T47D (cell line): Measurements from ENCODE around the gene RBMS1.
"Not testable (repeated sequence)": the region's sequence is repeated elsewhere in the genome, so short reads cannot be mapped to it uniquely, and the experiment has no call there.

Source experiments
- DNase-seq, 2 experiments: peaks; one replicate each; pipeline versions ENCODE4 v3.0.0 to v3.0.0-alpha.2; 2011 to 2012; ENCODE audit warnings: low read depth in 1 of 2, low spot score in 1 of 2
- JUND ChIP-seq: IDR thresholded peaks from 2 replicates; pipeline ENCODE4 v1.6.1; 2012; ENCODE audit warnings: low read depth
- in situ Hi-C: cut with HindIII; loops from 2 replicates; pipeline ENCODE4 v1.10.0; 2016; ENCODE audit warnings: low sequenced_read_pairs, low pct_unique_long_range_greater_than_20kb

Gene RBMS1

DNA sequence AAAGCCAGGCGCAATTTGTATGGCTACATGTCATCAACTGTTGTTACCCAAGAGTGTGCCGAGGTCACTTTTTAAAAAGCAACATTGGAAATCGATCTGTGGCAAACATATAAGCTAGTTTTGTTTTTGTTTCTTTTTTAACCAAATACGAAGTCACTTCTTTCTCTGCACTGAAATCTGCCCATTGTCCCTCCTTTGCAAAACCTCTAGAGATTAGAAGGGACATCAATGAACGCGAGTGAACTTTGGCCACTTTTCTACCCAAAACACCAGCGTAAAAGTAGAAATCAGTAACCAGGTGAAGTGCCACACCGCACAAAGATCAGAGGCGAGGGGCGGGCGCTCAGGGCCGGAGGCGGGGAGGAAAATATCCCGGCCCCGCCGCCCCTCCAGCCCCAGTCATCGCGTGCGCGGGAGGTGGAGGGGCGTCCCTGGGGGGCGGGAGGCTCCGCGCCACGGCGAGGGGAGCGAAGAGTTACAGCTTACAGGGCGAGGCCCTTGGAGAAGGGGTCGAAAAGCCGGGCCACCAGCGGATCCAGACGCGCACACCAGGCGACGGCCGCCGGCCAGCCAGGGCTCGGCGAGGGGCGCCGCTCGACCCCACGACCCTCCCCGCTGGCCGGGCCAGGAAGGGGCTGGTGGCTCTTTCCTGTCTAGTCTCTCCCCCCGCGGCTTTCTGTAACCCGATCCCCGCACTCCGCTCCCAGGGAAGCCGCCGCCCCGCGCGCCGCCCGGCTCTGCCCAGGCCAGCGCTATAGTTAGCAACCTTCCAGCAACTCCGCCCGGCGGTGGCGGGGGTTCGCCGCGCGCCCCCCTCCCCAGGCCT lies 993 bp downstream of the RBMS1 start:
- peak; percentile 67 to 70 for DNase-seq
- TF ChIP-seq JUND: no peak
- in situ Hi-C loops: no loop called here

- in situ Hi-C loops: no loop called here
- no peak for TF ChIP-seq JUND
- no peak for DNase-seq
These were observed 1.7 kb downstream of the RBMS1 start for GRCh38 chr2:160491911-160492371.

GRCh38 chr2:160490733-160491685 lies 2.6 kb downstream of the RBMS1 start:
- no peak for DNase-seq
- no peak for TF ChIP-seq JUND
- in situ Hi-C loops: no loop called here

- TF ChIP-seq JUND: no peak
- DNase-seq: no peak
- in situ Hi-C loops: no loop called here
These were observed 4.5 kb downstream of the RBMS1 start for GRCh38 chr2:160489111-160489510.

DNA sequence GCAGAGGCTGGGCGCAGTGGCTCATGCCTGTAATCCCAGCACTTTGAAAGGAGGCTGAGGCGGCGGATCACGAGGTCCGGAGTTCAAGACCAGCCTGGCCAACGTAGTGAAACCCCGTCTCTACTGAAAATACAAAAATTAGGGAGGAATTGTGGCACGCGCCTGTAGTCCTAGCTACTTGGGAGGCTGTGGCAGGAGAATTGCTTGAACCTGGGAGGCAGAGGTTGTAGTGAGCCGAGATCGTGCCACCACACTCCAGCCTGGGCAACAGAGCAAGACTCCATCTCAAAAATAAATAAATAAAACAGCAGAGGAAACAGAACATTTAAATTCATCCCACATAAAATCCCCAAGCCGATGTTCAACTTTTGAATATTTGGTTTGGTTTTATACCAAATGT lies 5.3 kb downstream of the RBMS1 start:
- in situ Hi-C loops, DNase-seq: not testable (repeated sequence)

GRCh38 chr2:160486341-160486740 lies 7.3 kb downstream of the RBMS1 start:
- in situ Hi-C loops: no loop called here

DNA sequence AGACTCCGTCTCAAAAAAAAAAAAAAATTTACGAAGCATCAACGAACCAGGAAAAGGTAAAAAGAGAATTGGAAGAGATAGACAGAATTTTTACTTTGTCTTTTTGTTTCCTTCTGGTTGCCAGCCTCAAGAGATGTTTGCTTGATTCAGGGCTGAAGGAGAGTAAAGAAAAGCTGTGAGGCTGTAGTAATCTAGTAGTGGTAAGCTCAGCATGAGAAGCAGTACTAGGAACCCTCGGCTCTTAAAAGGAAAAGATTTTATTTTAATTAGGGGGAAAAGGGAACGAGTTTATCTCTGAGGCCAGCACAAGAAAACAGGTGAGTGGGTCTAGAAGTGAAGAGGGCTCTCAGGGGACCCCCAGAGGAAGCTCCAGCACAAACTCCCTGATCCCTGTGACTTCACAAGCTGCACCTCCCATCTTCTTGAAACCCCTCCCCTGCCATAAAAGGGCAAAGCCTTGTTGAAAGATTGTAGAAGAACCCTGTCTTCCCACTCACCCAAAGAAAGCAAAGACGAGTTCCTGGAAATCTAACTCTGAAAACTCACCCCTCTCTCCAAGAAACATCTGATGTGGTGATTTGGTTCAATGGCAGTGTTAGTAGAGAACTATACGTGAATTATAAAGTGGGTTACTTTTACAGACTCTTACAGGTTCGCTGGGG lies 8.6 kb downstream of the RBMS1 start:
- in situ Hi-C loops: no loop called here
- no peak for TF ChIP-seq JUND
- no peak for DNase-seq

More at GRCh38 chr2:160486341-160486740, 7.3 kb downstream of the RBMS1 start:
- DNase-seq: no peak
- no peak for TF ChIP-seq JUND

GRCh38 chr2:160482673-160483072 lies 10.9 kb downstream of the RBMS1 start:
- TF ChIP-seq JUND: no peak

DNA sequence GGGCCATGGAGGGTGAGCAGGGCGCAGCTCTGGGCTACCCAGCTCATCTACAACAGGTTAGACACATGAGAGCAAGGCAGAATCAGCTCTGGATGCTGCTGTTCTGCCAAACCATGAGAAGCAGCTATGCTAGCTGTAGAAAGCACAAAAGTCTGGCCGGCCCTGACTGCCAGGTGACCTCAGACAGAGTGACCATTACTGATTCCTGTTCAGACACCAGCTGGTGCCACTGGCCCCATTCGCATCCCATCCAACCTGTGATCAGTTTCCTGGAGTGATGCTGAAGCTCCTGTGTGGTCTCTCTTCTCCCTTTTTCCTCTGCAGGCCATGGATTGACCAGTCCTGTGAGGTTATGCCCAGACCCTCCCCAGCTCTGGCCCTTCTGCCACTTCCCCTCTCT lies 14.3 kb downstream of the RBMS1 start:
- in situ Hi-C loops: no loop called here
- DNase-seq: no peak
- no peak for TF ChIP-seq JUND

More at GRCh38 chr2:160482673-160483072, 10.9 kb downstream of the RBMS1 start:
- DNase-seq: no peak
- in situ Hi-C loops: no loop called here

DNA sequence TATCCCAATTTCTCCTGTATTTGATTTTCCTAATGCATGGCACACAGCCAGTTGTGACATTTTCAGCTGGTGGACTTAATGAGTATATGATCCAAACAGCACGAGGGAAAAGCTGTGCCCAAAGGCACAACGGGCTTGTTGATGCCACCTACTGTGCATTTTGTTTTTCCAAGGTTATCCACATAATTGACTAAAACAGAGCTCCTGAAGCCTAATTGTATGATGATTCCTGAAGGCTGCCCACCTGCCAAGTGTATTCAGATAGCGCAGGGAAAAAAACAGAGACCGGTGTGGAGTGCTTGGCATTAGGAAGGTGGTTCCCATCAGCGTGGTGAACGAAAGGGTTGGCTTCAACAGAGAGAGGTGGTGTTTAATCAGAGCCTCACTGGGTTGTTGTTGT lies 14.9 kb downstream of the RBMS1 start:
- DNase-seq: no peak
- TF ChIP-seq JUND: no peak
- in situ Hi-C loops: no loop called here

- in situ Hi-C loops: no loop called here
- DNase-seq: no peak
- TF ChIP-seq JUND: no peak
These were observed 16.6 kb downstream of the RBMS1 start for GRCh38 chr2:160477032-160477431.
